ENCODE data around the gene LRFN4.

GRCh38 chr11:66859686-66860448 is 3.0 kb downstream of the LRFN4 start:
- TF ChIP-seq SMC3 (IDR thresholded peaks at IDR 0.05; ENCODE audit: borderline replicate concordance, low read length), result no peak
- no peak for TF ChIP-seq POLR2A (IDR thresholded peaks at IDR 0.05; ENCODE audit: low read depth, low read length)
